Nephron progenitor cell (in vitro differentiated cells): ENCODE results near the gene FAM117B.
A peak's percentile ranks its signal among the peaks of the same experiment; 100 is the strongest.
"Not testable (repeated sequence)": the region's sequence is repeated elsewhere in the genome, so short reads cannot be mapped to it uniquely, and the experiment has no call there.

Experiments used
- DNase-seq: peaks from one replicate; pipeline ENCODE4 v3.0.0; 2021
- H3K27ac Mint-ChIP-seq: 2 replicates; pipeline ENCODE4 v1.8.0; 2021; ENCODE audit warnings: mild to moderate bottlenecking, moderate library complexity, mixed read lengths
- H3K27me3 Mint-ChIP-seq: 2 replicates; pipeline ENCODE4 v1.8.0; 2021; ENCODE audit warnings: mild to moderate bottlenecking, low read depth, mixed read lengths; ENCODE audit not compliant: poor library complexity
- H3K36me3 Mint-ChIP-seq: 2 replicates; pipeline ENCODE4 v1.8.0; 2021; ENCODE audit warnings: low read depth, mixed read lengths
- H3K4me1 Mint-ChIP-seq: 2 replicates; pipeline ENCODE4 v1.8.0; 2021; ENCODE audit warnings: mixed read lengths
- H3K4me3 Mint-ChIP-seq: 2 replicates; pipeline ENCODE4 v1.8.0; 2021; ENCODE audit warnings: mild to moderate bottlenecking, moderate library complexity, mixed read lengths
- H3K9me3 Mint-ChIP-seq: 2 replicates; pipeline ENCODE4 v1.8.0; 2021; ENCODE audit warnings: mild to moderate bottlenecking, moderate library complexity, mixed read lengths
- TF ChIP-seq, protein P1 (sequence below): fragments of 200-600 bp; sonication (generic); IDR thresholded peaks from 2 replicates; pipeline ENCODE4 v1.5.0; 2021; ENCODE audit warnings: antibody characterized with exemption

Gene FAM117B

DNA sequence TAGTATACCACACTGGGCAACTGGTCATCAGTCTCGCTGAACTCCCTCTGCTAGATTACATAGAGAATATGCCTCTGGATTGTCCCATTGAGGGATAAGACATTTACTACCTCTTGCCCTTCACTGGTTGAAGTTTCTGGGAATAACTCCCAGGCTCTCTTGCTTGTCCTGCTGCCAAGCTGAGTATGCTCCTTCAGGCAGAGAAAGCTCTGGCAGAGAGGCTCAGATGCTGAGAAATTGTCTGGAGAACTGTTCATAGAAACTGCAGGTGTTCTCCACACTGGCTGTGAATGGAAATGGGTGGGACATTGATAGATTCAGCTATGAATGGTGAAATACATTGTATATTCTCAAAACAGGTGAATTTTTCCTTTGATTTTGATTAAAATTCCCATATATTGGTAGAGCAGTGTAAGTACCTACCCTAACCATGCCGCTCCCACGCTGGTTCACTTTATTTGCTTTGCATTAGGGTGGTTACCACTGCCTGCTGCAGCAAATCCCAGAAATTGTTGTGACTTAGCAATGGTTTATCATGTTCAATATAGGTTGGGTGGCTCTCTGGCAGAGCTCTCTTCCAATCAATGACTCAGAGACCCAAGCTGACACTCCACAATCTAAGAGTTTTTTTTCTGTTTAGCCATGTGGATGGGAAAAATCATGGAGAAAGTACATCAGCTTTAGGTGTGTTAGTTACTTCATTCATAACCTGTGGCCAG, 36.7 kb downstream of the FAM117B start:
- Mint-ChIP-seq H3K27me3 (peaks cover 6% of the 10 kb centered on the region), H3K36me3 (peaks cover 23% of the 10 kb centered on the region), H3K4me1 (no peaks in the 10 kb centered on the region), H3K4me3 (no peak overlapping the region), H3K27ac (peak overlapping the region; percentile 82), H3K9me3 (peaks cover 17% of the 10 kb centered on the region)
- TF ChIP-seq, protein P1, sequence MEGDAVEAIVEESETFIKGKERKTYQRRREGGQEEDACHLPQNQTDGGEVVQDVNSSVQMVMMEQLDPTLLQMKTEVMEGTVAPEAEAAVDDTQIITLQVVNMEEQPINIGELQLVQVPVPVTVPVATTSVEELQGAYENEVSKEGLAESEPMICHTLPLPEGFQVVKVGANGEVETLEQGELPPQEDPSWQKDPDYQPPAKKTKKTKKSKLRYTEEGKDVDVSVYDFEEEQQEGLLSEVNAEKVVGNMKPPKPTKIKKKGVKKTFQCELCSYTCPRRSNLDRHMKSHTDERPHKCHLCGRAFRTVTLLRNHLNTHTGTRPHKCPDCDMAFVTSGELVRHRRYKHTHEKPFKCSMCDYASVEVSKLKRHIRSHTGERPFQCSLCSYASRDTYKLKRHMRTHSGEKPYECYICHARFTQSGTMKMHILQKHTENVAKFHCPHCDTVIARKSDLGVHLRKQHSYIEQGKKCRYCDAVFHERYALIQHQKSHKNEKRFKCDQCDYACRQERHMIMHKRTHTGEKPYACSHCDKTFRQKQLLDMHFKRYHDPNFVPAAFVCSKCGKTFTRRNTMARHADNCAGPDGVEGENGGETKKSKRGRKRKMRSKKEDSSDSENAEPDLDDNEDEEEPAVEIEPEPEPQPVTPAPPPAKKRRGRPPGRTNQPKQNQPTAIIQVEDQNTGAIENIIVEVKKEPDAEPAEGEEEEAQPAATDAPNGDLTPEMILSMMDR = no peak
- no peak for DNase-seq

DNA sequence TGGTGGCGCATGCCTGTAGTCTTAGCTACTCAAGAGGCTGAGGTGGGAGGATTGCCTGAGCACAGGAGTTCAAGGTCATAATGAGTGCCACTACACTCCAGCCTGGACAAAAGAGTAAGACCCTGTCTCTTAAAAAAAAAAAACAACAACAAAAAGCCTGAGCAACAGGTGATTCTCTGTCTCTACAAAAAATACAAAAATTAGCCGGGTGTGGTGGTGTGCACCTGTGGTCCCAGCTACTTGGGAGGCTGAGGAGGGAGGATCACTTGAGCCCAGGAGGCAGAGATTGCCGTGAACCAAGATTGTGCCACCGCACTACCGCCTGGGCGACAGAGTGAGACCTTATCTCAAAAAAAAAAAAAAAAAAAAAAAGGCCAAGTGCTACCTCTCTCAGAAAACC, 40.3 kb downstream of the FAM117B start:
- DNase-seq, H3K4me3 Mint-ChIP-seq, H3K4me1 Mint-ChIP-seq, H3K27ac Mint-ChIP-seq: not testable (repeated sequence)
- H3K36me3 Mint-ChIP-seq = peaks cover 54% of the 10 kb centered on the region
- peaks cover 11% of the 10 kb centered on the region for H3K27me3 Mint-ChIP-seq
- peaks cover 47% of the 10 kb centered on the region for H3K9me3 Mint-ChIP-seq

DNA sequence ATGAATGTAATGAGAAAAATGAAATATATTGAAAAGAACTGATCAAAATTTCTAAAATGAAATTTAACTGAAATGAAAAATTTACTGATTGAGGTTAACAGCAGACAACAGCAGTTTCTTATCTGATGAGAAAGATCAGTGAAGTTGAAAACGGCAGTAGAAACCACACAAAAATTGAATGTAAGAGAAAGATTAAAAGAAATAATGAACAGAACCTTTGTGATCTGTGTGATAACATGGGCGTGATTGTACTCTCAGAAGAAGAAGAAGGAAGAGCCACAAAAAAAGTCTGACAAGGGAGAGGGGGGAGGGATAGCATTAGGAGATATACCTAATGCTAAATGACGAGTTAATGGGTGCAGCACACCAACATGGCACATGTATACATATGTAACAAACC, 45.2 kb downstream of the FAM117B start:
- H3K27ac Mint-ChIP-seq = no peak overlapping the region
- H3K27me3 Mint-ChIP-seq = peaks cover 12% of the 10 kb centered on the region
- TF ChIP-seq, protein P1 = no peak
- peaks cover 60% of the 10 kb centered on the region for H3K9me3 Mint-ChIP-seq
- DNase-seq = no peak
- H3K4me3 Mint-ChIP-seq = no peak overlapping the region
- peaks cover 66% of the 10 kb centered on the region for H3K36me3 Mint-ChIP-seq
- peaks cover 12% of the 10 kb centered on the region for H3K4me1 Mint-ChIP-seq

DNA sequence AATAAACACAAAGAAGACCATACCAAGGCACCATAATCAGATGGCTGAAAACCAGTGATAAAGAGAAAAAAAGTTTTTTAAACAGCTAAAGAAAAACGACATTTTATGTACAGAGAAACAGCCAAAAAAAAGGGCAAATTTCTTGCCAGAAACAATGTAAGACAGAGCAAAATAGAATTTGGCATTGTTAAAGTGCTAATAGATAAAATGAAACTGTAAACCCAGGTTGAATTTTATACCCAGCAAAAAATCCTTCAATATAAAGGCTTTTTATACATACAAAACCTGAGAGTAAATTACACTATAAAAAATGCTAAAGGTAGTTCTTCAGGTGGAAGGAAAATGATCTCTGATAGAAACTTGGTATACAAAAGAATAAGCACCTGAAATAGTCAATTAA, 45.7 kb downstream of the FAM117B start:
- H3K4me3 Mint-ChIP-seq = no peak overlapping the region
- H3K27ac Mint-ChIP-seq = no peak overlapping the region
- peaks cover 9% of the 10 kb centered on the region for H3K27me3 Mint-ChIP-seq
- no peak for DNase-seq
- TF ChIP-seq, protein P1 = no peak
- H3K4me1 Mint-ChIP-seq = peaks cover 12% of the 10 kb centered on the region
- H3K36me3 Mint-ChIP-seq = peaks cover 62% of the 10 kb centered on the region
- peaks cover 57% of the 10 kb centered on the region for H3K9me3 Mint-ChIP-seq

DNA sequence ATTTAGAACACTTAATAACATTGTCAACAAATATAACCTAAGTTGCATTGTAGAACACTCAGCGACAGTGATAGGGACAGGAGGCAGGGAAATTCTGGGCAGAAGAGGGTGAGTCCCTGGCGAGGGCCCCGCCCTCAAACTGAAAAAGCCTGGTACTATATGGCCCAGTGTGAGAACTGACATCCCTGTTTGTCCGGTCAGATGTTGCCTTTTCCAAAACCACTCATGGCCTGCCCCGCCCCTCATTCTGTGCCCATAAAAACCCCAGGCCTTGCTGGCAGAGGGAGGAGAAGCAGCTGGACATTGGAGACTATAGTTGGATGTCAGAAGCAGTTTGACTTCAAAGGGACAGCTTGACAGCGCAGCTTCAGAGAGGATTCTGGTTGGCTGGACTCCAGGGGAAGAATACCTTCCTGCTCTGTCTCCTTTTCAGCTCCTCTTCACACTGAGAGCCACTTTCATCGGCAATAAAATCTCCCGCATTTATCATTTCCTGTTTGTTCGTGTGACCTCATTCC, 47.0 kb downstream of the FAM117B start:
- TF ChIP-seq, protein P1 = no peak
- peaks cover 8% of the 10 kb centered on the region for H3K27me3 Mint-ChIP-seq
- H3K27ac Mint-ChIP-seq = peak overlapping the region; percentile 83
- no peak for DNase-seq
- no peak overlapping the region for H3K4me3 Mint-ChIP-seq
- H3K36me3 Mint-ChIP-seq = peaks cover 54% of the 10 kb centered on the region
- peaks cover 53% of the 10 kb centered on the region for H3K9me3 Mint-ChIP-seq
- peaks cover 19% of the 10 kb centered on the region for H3K4me1 Mint-ChIP-seq

DNA sequence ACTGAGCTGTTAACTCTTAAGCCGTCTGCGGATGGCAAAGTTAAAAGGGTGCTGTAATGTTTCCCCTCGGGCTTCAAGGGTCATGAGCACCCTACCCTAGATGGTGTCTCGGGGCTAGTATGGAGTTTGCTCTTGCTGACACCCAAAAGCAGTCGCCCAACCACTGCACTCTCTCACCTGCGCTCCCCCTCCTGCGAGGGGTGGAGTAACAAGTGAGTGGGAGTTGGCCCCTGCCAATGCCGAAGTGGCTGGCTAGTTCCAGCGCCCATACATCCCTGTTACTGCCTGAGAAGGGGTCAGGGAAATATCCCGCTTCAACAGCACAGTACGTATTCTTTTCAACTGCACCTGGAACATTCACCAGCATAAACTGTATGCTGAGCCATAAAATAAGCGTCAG, 47.5 kb downstream of the FAM117B start:
- Mint-ChIP-seq H3K27me3 (peaks cover 8% of the 10 kb centered on the region), H3K36me3 (peaks cover 57% of the 10 kb centered on the region)
- TF ChIP-seq, protein P1 = no peak

More for the DNA sequence above, 47.5 kb downstream of the FAM117B start:
- peaks cover 19% of the 10 kb centered on the region for H3K4me1 Mint-ChIP-seq
- DNase-seq = no peak
- H3K27ac Mint-ChIP-seq = peak overlapping the region; percentile 83
- peaks cover 51% of the 10 kb centered on the region for H3K9me3 Mint-ChIP-seq
- no peak overlapping the region for H3K4me3 Mint-ChIP-seq
